ENCODE results near the gene CLCN6. TPM values are rescaled to one million over a fixed set of nuclear protein-coding genes. Genes with fewer than 3 reads are reported as not detected.

The CLCN6 gene
- total RNA-seq, 1 donor: 21.0 TPM

Small RNA genes within 50 kb of the gene (small RNA-seq; reads per million reads assigned to genes)
- gene RF02156 (not detected), gene RF02157 (not detected), gene RF02158 (not detected)

Other genes starting within 250 kb of the CLCN6 start
- 0.29 and 0.36 TPM in 2 replicates for gene FBXO2, start 151.8 kb upstream of the CLCN6 start, total RNA-seq
- gene FBXO44, start 151.3 kb upstream of the CLCN6 start, total RNA-seq: 14.4 and 16.3 TPM in 2 replicates
- 8.7 and 8.8 TPM in 2 replicates for gene FBXO6, start 142.0 kb upstream of the CLCN6 start, total RNA-seq
- 20.6 and 22.7 TPM in 2 replicates for gene MAD2L2, start 125.0 kb upstream of the CLCN6 start, total RNA-seq
- under 0.01 TPM in 2 replicates for gene DRAXIN, start 114.5 kb upstream of the CLCN6 start, total RNA-seq
- 47.7 and 56.5 TPM in 2 replicates for gene AGTRAP, start 70.1 kb upstream of the CLCN6 start, total RNA-seq
- gene C1orf167, start 44.0 kb upstream of the CLCN6 start, total RNA-seq: under 0.01 TPM in 1 of 2 replicates, not detected in the other
- 32.6 and 34.5 TPM in 2 replicates for gene MTHFR, start 227 bp upstream of the CLCN6 start, total RNA-seq
- gene NPPA, start 41.6 kb downstream of the CLCN6 start, total RNA-seq: not detected in 2 replicates
- not detected in 2 replicates for gene NPPB, start 52.8 kb downstream of the CLCN6 start, total RNA-seq
- gene KIAA2013, start 120.2 kb downstream of the CLCN6 start, total RNA-seq: 51.6 and 64.1 TPM in 2 replicates
- gene PLOD1, start 128.5 kb downstream of the CLCN6 start, total RNA-seq: 242 and 281 TPM in 2 replicates
- 46.0 and 51.0 TPM in 2 replicates for gene MFN2, start 174.3 kb downstream of the CLCN6 start, total RNA-seq
- gene MIIP, start 213.3 kb downstream of the CLCN6 start, total RNA-seq: 24.2 and 26.4 TPM in 2 replicates

Data from osteoblast (primary cell).